ENCODE data around the gene RIBC2. TPM values are rescaled to one million over a fixed set of nuclear protein-coding genes. Genes with fewer than 3 reads are reported as not detected.

RIBC2 gene
- total RNA-seq, 1 experiment from 2014 or later, result 2.9 TPM

DNA sequence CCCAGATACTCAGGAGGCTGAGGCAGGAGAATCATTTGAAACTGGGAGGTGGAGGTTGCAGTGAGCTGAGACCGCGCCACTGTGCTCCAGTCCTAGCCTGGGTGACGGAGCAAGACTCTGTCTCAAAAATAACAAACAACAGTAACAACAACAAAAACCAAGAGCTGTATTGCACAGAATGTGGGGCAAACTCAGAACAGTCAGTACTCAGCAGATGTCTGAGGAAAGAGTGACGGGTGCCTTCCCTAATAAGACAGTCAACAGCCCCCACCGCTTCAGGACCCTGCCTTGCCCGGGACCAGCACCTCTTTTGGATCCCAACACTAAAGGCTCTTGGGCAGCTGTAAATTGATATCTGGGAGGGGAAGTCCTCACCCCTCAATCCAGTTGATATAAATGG, 40.3 kb downstream of the RIBC2 start:
- Histone ChIP-seq H3K4me1 (ENCODE audit: control insufficient read depth, insufficient read depth, low read length) (no peaks in the 10 kb centered on the region), H3K9me3 (ENCODE audit: control insufficient read depth, insufficient read depth, low read depth, low read length) (no peaks in the 10 kb centered on the region), H3K36me3 (ENCODE audit: control insufficient read depth, insufficient read depth, low read length) (no peaks in the 10 kb centered on the region), H3K4me3 (ENCODE audit: low read depth in 2 of 2, low read length in 2 of 2) (no peak overlapping the region), H3K27me3 (ENCODE audit: control insufficient read depth, insufficient read depth, low read length) (no peaks in the 10 kb centered on the region), H3K27ac (ENCODE audit: low read length) (no peak overlapping the region)
- CTCF ChIA-PET, result no interaction called here
- ATAC-seq, result no peak
- intact Hi-C loops (cut with micrococcal nuclease; ENCODE audit: unreplicated experiment) (loop anchor here (1.0 kb wide), 1 partner anchor 44 kb away; no protein-coding TSS in a partner anchor), in situ Hi-C loops (cut with HindIII; ENCODE audit: low pct_unique_long_range_greater_than_20kb, low sequenced_read_pairs) (no loop called here)
- BruUV-seq (replicated peaks), result no TSS peak
- TF ChIP-seq SIN3A (IDR thresholded peaks at IDR 0.05; ENCODE audit: borderline replicate concordance, insufficient read depth, low read depth, low read length) (no peak), POLR2AphosphoS5 (IDR thresholded peaks at IDR 0.05; ENCODE audit: low read depth, low read length) (no peak), TCF7L2 (IDR thresholded peaks at IDR 0.05; ENCODE audit: low read depth, low read length) (no peak)
- TF ChIP-seq, protein P1, sequence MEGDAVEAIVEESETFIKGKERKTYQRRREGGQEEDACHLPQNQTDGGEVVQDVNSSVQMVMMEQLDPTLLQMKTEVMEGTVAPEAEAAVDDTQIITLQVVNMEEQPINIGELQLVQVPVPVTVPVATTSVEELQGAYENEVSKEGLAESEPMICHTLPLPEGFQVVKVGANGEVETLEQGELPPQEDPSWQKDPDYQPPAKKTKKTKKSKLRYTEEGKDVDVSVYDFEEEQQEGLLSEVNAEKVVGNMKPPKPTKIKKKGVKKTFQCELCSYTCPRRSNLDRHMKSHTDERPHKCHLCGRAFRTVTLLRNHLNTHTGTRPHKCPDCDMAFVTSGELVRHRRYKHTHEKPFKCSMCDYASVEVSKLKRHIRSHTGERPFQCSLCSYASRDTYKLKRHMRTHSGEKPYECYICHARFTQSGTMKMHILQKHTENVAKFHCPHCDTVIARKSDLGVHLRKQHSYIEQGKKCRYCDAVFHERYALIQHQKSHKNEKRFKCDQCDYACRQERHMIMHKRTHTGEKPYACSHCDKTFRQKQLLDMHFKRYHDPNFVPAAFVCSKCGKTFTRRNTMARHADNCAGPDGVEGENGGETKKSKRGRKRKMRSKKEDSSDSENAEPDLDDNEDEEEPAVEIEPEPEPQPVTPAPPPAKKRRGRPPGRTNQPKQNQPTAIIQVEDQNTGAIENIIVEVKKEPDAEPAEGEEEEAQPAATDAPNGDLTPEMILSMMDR (IDR thresholded peaks at IDR 0.05), result no peak
- TF ChIP-seq, protein P2, sequence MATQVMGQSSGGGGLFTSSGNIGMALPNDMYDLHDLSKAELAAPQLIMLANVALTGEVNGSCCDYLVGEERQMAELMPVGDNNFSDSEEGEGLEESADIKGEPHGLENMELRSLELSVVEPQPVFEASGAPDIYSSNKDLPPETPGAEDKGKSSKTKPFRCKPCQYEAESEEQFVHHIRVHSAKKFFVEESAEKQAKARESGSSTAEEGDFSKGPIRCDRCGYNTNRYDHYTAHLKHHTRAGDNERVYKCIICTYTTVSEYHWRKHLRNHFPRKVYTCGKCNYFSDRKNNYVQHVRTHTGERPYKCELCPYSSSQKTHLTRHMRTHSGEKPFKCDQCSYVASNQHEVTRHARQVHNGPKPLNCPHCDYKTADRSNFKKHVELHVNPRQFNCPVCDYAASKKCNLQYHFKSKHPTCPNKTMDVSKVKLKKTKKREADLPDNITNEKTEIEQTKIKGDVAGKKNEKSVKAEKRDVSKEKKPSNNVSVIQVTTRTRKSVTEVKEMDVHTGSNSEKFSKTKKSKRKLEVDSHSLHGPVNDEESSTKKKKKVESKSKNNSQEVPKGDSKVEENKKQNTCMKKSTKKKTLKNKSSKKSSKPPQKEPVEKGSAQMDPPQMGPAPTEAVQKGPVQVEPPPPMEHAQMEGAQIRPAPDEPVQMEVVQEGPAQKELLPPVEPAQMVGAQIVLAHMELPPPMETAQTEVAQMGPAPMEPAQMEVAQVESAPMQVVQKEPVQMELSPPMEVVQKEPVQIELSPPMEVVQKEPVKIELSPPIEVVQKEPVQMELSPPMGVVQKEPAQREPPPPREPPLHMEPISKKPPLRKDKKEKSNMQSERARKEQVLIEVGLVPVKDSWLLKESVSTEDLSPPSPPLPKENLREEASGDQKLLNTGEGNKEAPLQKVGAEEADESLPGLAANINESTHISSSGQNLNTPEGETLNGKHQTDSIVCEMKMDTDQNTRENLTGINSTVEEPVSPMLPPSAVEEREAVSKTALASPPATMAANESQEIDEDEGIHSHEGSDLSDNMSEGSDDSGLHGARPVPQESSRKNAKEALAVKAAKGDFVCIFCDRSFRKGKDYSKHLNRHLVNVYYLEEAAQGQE (IDR thresholded peaks at IDR 0.05; ENCODE audit: insufficient read depth in 1 of 2, low read depth in 2 of 2, low read length in 1 of 2), result no peak
- no peak for DNase-seq (ENCODE audit: low read depth, low spot score)
- POLR2A ChIA-PET, result no interaction called here

- intact Hi-C loops (cut with micrococcal nuclease; ENCODE audit: unreplicated experiment) (loop anchor here (1.0 kb wide), 1 partner anchor 43 kb away; no protein-coding TSS in a partner anchor), in situ Hi-C loops (cut with HindIII; ENCODE audit: low pct_unique_long_range_greater_than_20kb, low sequenced_read_pairs) (no loop called here)
- ChIA-PET POLR2A (no interaction called here), CTCF (no interaction called here)
- DNase-seq (ENCODE audit: low read depth, low spot score), result no peak
- Histone ChIP-seq H3K27ac (ENCODE audit: low read length) (no peak overlapping the region), H3K4me3 (ENCODE audit: low read depth in 2 of 2, low read length in 2 of 2) (no peak overlapping the region), H3K4me1 (ENCODE audit: control insufficient read depth, insufficient read depth, low read length) (no peaks in the 10 kb centered on the region), H3K9me3 (ENCODE audit: control insufficient read depth, insufficient read depth, low read depth, low read length) (no peaks in the 10 kb centered on the region), H3K36me3 (ENCODE audit: control insufficient read depth, insufficient read depth, low read length) (no peaks in the 10 kb centered on the region), H3K27me3 (ENCODE audit: control insufficient read depth, insufficient read depth, low read length) (no peaks in the 10 kb centered on the region)
- BruUV-seq (replicated peaks), result no TSS peak
- ATAC-seq, result no peak
- no peak for TF ChIP-seq POLR2AphosphoS5 (IDR thresholded peaks at IDR 0.05; ENCODE audit: low read depth, low read length)
- TF ChIP-seq, protein P2 (IDR thresholded peaks at IDR 0.05; ENCODE audit: insufficient read depth in 1 of 2, low read depth in 2 of 2, low read length in 1 of 2), result no peak
- TF ChIP-seq TCF7L2 (IDR thresholded peaks at IDR 0.05; ENCODE audit: low read depth, low read length), result no peak
- no peak for TF ChIP-seq SIN3A (IDR thresholded peaks at IDR 0.05; ENCODE audit: borderline replicate concordance, insufficient read depth, low read depth, low read length)
- TF ChIP-seq, protein P1 (IDR thresholded peaks at IDR 0.05), result no peak
These were observed 40.8 kb downstream of the RIBC2 start for GRCh38 chr22:45454275-45454674.

Data from Panc1 (cell line).